H1 (cell line): ENCODE measurements around the gene ARSA. TPM values are rescaled to one million over a fixed set of nuclear protein-coding genes. Genes with fewer than 3 reads are reported as not detected.

Experiments
- CTCF ChIA-PET: fragments of 300-600 bp; sonication (Branson Sonifier 250); formaldehyde crosslinking; loops from one replicate; lab custom pipeline; 2021; ENCODE audit not compliant: partially characterized antibody; lab: Charles Lee
- POLR2A ChIA-PET: fragments of 300-600 bp; sonication (Branson Sonifier 250); formaldehyde crosslinking; loops from one replicate; lab custom pipeline; 2021; ENCODE audit warnings: inconsistent platforms; ENCODE audit not compliant: partially characterized antibody; lab: Charles Lee
- DNase-seq, 2 experiments: peaks; one replicate each; pipeline versions ENCODE4 v3.0.0 to v3.0.0-alpha.2; 2010 to 2022; ENCODE audit warnings: low spot score in 2 of 2, low read depth in 1 of 2, mixed read lengths in 1 of 2
- FAIRE-seq: peaks from 2 replicates; lab custom pipeline; 2011; peaks lifted over from hg19 to GRCh38; lab: Jason Lieb, UNC
- H2AFZ ChIP-seq: 2 replicates; pipeline ENCODE4 v1.8.1; 2012; ENCODE audit warnings: low read length, inconsistent platforms
- H2AK5ac ChIP-seq: 2 replicates; pipeline ENCODE4 v1.6.1; 2013; ENCODE audit warnings: low read depth, low read length
- H2BK120ac ChIP-seq: replicated peaks from 2 replicates; pipeline ENCODE3; 2013; ENCODE audit warnings: low read depth, low read length, inconsistent platforms
- H2BK12ac ChIP-seq: 2 replicates; pipeline ENCODE4 v1.6.1; 2013; ENCODE audit warnings: low read depth, low read length
- H2BK15ac ChIP-seq: 2 replicates; pipeline ENCODE4 v1.6.1; 2013; ENCODE audit warnings: low read length
- H2BK20ac ChIP-seq: 2 replicates; pipeline ENCODE4 v1.6.1; 2013; ENCODE audit warnings: low read length
- H2BK5ac ChIP-seq: 2 replicates; pipeline ENCODE4 v1.6.1; 2013; ENCODE audit warnings: low read depth, low read length
- H3K14ac ChIP-seq: 2 replicates; pipeline ENCODE4 v1.6.1; 2013; ENCODE audit warnings: inconsistent platforms; ENCODE audit not compliant: insufficient read length
- H3K18ac ChIP-seq: 2 replicates; pipeline ENCODE4 v1.6.1; 2013; ENCODE audit warnings: low read length; ENCODE audit errors: extremely low read depth
- H3K23ac ChIP-seq: 2 replicates; pipeline ENCODE4 v1.6.1; 2013; ENCODE audit warnings: inconsistent platforms; ENCODE audit not compliant: insufficient read length
- H3K23me2 ChIP-seq: 2 replicates; pipeline ENCODE4 v1.6.1; 2013; ENCODE audit warnings: low read depth, low read length
- H3K27ac ChIP-seq: 2 replicates; pipeline ENCODE4 v1.6.1; 2011; ENCODE audit warnings: low read depth, low read length, inconsistent platforms
- H3K27me3 ChIP-seq, 4 experiments: replicated peaks in 1 of 4; 1 replicate in 1 of 4; 2 replicates in 3 of 4; pipeline versions ENCODE4 v1.6.1 to v1.8.1; 2011 to 2013; ENCODE audit warnings: low read length in 3 of 4, mild to moderate bottlenecking in 3 of 4, inconsistent platforms in 2 of 4, mixed read lengths in 2 of 4, moderate library complexity in 1 of 4; ENCODE audit not compliant: control insufficient read depth in 3 of 4, insufficient read depth in 3 of 4; ENCODE audit errors: extremely low read depth in 1 of 4
- H3K36me3 ChIP-seq, 4 experiments: 2 replicates each; pipeline versions ENCODE4 v1.6.1 to v1.8.1; 2011 to 2013; ENCODE audit warnings: mild to moderate bottlenecking in 4 of 4, low read length in 3 of 4, moderate library complexity in 2 of 4, control low read depth in 1 of 4, inconsistent platforms in 1 of 4; ENCODE audit not compliant: insufficient read depth in 4 of 4, control insufficient read depth in 2 of 4
- H3K4ac ChIP-seq: replicated peaks from 2 replicates; pipeline ENCODE3; 2013; ENCODE audit warnings: low read length, low read depth, mixed read lengths, inconsistent platforms; ENCODE audit not compliant: insufficient read length
- H3K4me1 ChIP-seq, 4 experiments: replicated peaks in 1 of 4; 1 replicate in 1 of 4; 2 replicates in 3 of 4; pipeline versions ENCODE4 v1.6.1 to v1.8.1; 2011 to 2013; ENCODE audit warnings: low read length in 3 of 4, inconsistent platforms in 2 of 4, mixed read lengths in 1 of 4; ENCODE audit not compliant: insufficient read depth in 4 of 4, control insufficient read depth in 3 of 4
- H3K4me2 ChIP-seq, 2 experiments: 2 replicates each; pipeline versions ENCODE4 v1.6.1 to v1.8.1; 2011 to 2013; ENCODE audit warnings: low read depth in 2 of 2, low read length in 2 of 2, control low read depth in 1 of 2, inconsistent platforms in 1 of 2, mild to moderate bottlenecking in 1 of 2; ENCODE audit not compliant: insufficient read depth in 1 of 2
- H3K4me3 ChIP-seq, 4 experiments: fragments of 200-600, 300-600 bp in 1 of 4; sonication (generic), shearing (Covaris generic), sonication (Bioruptor Twin) in 1 of 4; 2 replicates each; pipeline versions ENCODE4 v1.5.1 to v1.8.1; 2011 to 2016; ENCODE audit warnings: low read length in 4 of 4, low read depth in 3 of 4, control low read depth in 2 of 4, inconsistent platforms in 2 of 4, mild to moderate bottlenecking in 2 of 4, mixed read lengths in 1 of 4, moderate library complexity in 1 of 4; ENCODE audit not compliant: insufficient read depth in 2 of 4; ENCODE audit errors: extremely low read depth in 1 of 4
- H3K56ac ChIP-seq: replicated peaks from 2 replicates; pipeline ENCODE3; 2013; ENCODE audit warnings: low read depth, mild to moderate bottlenecking, mixed read lengths, low read length, inconsistent platforms; ENCODE audit not compliant: insufficient read length
- H3K79me1 ChIP-seq: 2 replicates; pipeline ENCODE4 v1.6.1; 2013; ENCODE audit warnings: low read depth, low read length, control low read depth
- H3K79me2 ChIP-seq, 2 experiments: 2 replicates each; pipeline versions ENCODE4 v1.6.1 to v1.8.1; 2012 to 2013; ENCODE audit warnings: low read length in 2 of 2, mild to moderate bottlenecking in 2 of 2, inconsistent platforms in 1 of 2; ENCODE audit not compliant: insufficient read depth in 2 of 2, control insufficient read depth in 1 of 2
- H3K9ac ChIP-seq, 4 experiments: replicated peaks in 1 of 4; 1 replicate in 1 of 4; 2 replicates in 3 of 4; pipeline versions ENCODE4 v1.6.1 to v1.8.1; 2011 to 2013; ENCODE audit warnings: low read depth in 3 of 4, low read length in 3 of 4, control low read depth in 2 of 4, mild to moderate bottlenecking in 2 of 4, moderate library complexity in 2 of 4, inconsistent platforms in 1 of 4; ENCODE audit errors: extremely low read depth in 1 of 4
- H3K9me3 ChIP-seq, 2 experiments: 2 replicates each; pipeline versions ENCODE4 v1.6.1 to v1.8.1; 2012 to 2013; ENCODE audit warnings: mild to moderate bottlenecking in 2 of 2, moderate library complexity in 2 of 2, control low read depth in 1 of 2, inconsistent platforms in 1 of 2, low read depth in 1 of 2, low read length in 1 of 2, mixed read lengths in 1 of 2; ENCODE audit not compliant: insufficient read depth in 2 of 2
- H4K20me1 ChIP-seq, 2 experiments: replicated peaks in 1 of 2; 2 replicates each; pipeline versions ENCODE3 to v1.8.1; 2011 to 2013; ENCODE audit warnings: inconsistent platforms in 2 of 2, low read length in 2 of 2, mild to moderate bottlenecking in 1 of 2; ENCODE audit not compliant: insufficient read depth in 2 of 2, control insufficient read depth in 1 of 2
- H4K5ac ChIP-seq: 2 replicates; pipeline ENCODE4 v1.6.1; 2013; ENCODE audit warnings: low read length, low read depth, mixed read lengths, inconsistent platforms; ENCODE audit not compliant: insufficient read length
- H4K8ac ChIP-seq: 2 replicates; pipeline ENCODE4 v1.8.0; 2013; ENCODE audit warnings: mild to moderate bottlenecking, moderate library complexity, low read length, inconsistent platforms; ENCODE audit not compliant: insufficient read depth; ENCODE audit errors: extremely low read depth
- H4K91ac ChIP-seq: replicated peaks from 2 replicates; pipeline ENCODE3; 2013; ENCODE audit warnings: low read length, mixed read lengths, inconsistent platforms; ENCODE audit not compliant: insufficient read length
- CHD2 ChIP-seq: IDR thresholded peaks from 2 replicates; pipeline ENCODE4 v1.6.1; 2012; ENCODE audit warnings: low read length, improper control_type of control experiment
- WGBS, 2 experiments: shearing (Covaris generic) in 1 of 2; methylation state at CpG; one replicate each; pipeline versions ENCODE4 v1.1.6 to v1.1.7; 2013 to 2015; ENCODE audit warnings: low lambda C conversion rate in 2 of 2, mixed read lengths in 2 of 2, inconsistent platforms in 1 of 2, low coverage in 1 of 2, missing lambda C conversion rate in 1 of 2; ENCODE audit not compliant: insufficient replicate concordance in 2 of 2, insufficient coverage in 1 of 2, insufficient read length in 1 of 2; ENCODE audit errors: extremely low coverage in 1 of 2, missing lambda C conversion rate in 1 of 2; 5-methylcytosine and 5-hydroxymethylcytosine counted together
- polyA plus RNA-seq, 7 experiments: library from polyadenylated mRNA; depleted of rRNA in 3 of 7; stranded (reverse) in 5 of 7; unstranded in 2 of 7; fragments of >200 nt in 5 of 7; fragments of 200-250 nt in 2 of 7; gene quantifications; 1 replicate in 5 of 7; 2 replicates in 1 of 7; 4 replicates in 1 of 7; pipeline versions ENCODE4 v1.2.1 to v1.2.3, GENCODE V29; 2011 to 2013; ENCODE audit warnings: missing spikeins in 2 of 7, mixed read lengths in 2 of 7
- total RNA-seq: library from RNA; stranded (reverse); fragmentation: NEBNext Ultra II Directional; extraction: Animal tissue kit (Norgen Biotek cat#: 25700); gene quantifications from 2 replicates; pipeline ENCODE4 v1.2.1, GENCODE V29; 2021

ARSA gene
- total and polyA plus RNA-seq, 2 of the 8 experiments (the other 6 are each of a cell fraction or from before 2014, with no cell fraction given) = 9.8 to 10.1 TPM

DNA sequence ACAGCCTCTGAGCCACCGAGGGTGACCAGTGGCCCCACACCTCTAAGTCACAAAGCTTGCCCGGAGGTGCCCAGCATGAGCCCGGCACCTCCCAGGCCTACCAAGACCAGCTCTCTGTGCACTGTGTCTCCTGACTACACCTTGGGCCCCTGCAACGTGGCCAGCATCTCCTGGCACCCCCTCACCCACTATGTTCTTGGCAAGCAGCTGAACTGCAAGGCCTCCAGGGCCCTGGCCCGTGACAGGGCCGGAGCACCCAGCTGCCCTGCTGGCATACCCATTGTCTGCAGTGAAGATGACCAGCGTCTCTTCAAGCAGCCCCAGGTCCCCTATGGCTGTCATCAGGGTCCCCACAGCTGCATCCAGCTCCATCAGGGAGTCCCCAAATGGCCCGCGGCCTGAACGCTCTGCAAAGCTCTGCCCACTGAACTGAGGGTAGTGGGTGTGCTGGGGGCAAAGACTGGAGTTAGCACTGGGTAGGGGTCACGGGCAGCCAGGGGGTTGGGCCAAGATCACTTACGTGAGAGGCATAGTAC, 1.6 kb downstream of the ARSA start:
- 0 out of 7 replicates have a peak overlapping the region, but pooled peaks of 1 of the 4 experiments have one; percentile 0 for H3K9ac ChIP-seq
- H2AFZ ChIP-seq = no peak overlapping the region
- no peak overlapping the region for H3K4me2 ChIP-seq
- no peak overlapping the region for H3K27ac ChIP-seq
- ChIA-PET CTCF (interaction anchor here (0.6 to 15.7 kb wide), 26 partner anchors 10 to 154 kb away, joined by 3 to 281 read pairs (median 4); partner anchors contain the start of genes CHKB and SYCE3), POLR2A (interaction anchor here (0.9 to 1.4 kb wide), 3 partner anchors 14 to 64 kb away, joined by 3 read pairs; no protein-coding TSS in a partner anchor)
- DNase-seq = no peak
- H4K5ac ChIP-seq = no peak overlapping the region
- H3K27me3 ChIP-seq = peaks cover 0 to 10% (median 5%) of the 10 kb centered on the region in 4 experiments; a peak in 4 of 7 replicates
- WGBS, 2 experiments = 90% methylated on average over 11 of the region's 12 CpGs; no CpG with 5 or more reads in 1 of the 2 experiments
- TF ChIP-seq CHD2 = no peak
- no peak overlapping the region for H3K56ac ChIP-seq
- peaks cover 0 to 12% (median 7%) of the 10 kb centered on the region in 4 experiments; a peak in 6 of 7 replicates for H3K4me1 ChIP-seq
- H3K23ac ChIP-seq = no peak overlapping the region
- H3K79me1 ChIP-seq = peaks cover 4% of the 10 kb centered on the region
- H3K18ac ChIP-seq = no peak overlapping the region
- no peaks in the 10 kb centered on the region for H3K9me3 ChIP-seq
- no peaks in the 10 kb centered on the region for H3K36me3 ChIP-seq
- H3K4ac ChIP-seq = no peak overlapping the region
- no peak overlapping the region for H2BK12ac ChIP-seq
- no peak overlapping the region; the same call in 1 of the 2 replicates for H4K8ac ChIP-seq
- no peak for FAIRE-seq
- H2BK5ac ChIP-seq = no peak overlapping the region; the same call in 1 of the 2 replicates
- no peaks in the 10 kb centered on the region for H3K79me2 ChIP-seq
- H3K23me2 ChIP-seq = peaks cover 11% of the 10 kb centered on the region; the same call in 1 of the 2 replicates
- no peak overlapping the region for H3K4me3 ChIP-seq
- H2BK20ac ChIP-seq = no peak overlapping the region
- H4K20me1 ChIP-seq = peaks cover 0 to 12% of the 10 kb centered on the region in 2 experiments
- H2AK5ac ChIP-seq = no peak overlapping the region
- no peak overlapping the region for H2BK15ac ChIP-seq
- H4K91ac ChIP-seq = no peak overlapping the region
- no peak overlapping the region for H2BK120ac ChIP-seq
- no peak overlapping the region for H3K14ac ChIP-seq
